K562 (cell line): ENCODE measurements around the gene ITPK1. TPM values are rescaled to one million over a fixed set of nuclear protein-coding genes. Genes with fewer than 3 reads are reported as not detected.
A peak's percentile ranks its signal among the peaks of the same experiment; 100 is the strongest.

Experiments
- ATAC-seq: fragments of 200-7000 bp; cut with Tn5 transposase; 3 replicates; pipeline ENCODE4 v1.9.1; 2020; ENCODE audit warnings: moderate library complexity
- BruUV-seq: library from RNA; stranded (reverse); fragments of 400-500 nt; replicated peaks from 2 replicates; lab custom pipeline; 2021; lab: Mats Ljungman, UMichigan
- CTCF ChIA-PET: fragments of 300-600 bp; formaldehyde crosslinking; extraction: SDS; loops from one replicate; lab custom pipeline; 2021; ENCODE audit warnings: low intra/inter-chr PET ratio; lab: Yijun Ruan, JAX
- POLR2A ChIA-PET: fragments of 300-600, 350-650 bp; sonication (Branson Sonifier 250); formaldehyde crosslinking; extraction: SDS; loops from one replicate; lab custom pipeline; 2021; ENCODE audit warnings: antibody characterized with exemption, inconsistent platforms; lab: Yijun Ruan, JAX
- DNase-seq, 4 experiments: peaks; one replicate each; pipeline versions ENCODE4 v3.0.0 to v3.0.0-alpha.2; 2011 to 2018; ENCODE audit warnings: low spot score in 3 of 4, mixed read lengths in 3 of 4; ENCODE audit errors: extremely low read depth in 1 of 4
- FAIRE-seq: peaks from 2 replicates; lab custom pipeline; 2011; peaks lifted over from hg19 to GRCh38; lab: Jason Lieb, UNC
- H2AFZ ChIP-seq: 2 replicates; pipeline ENCODE4 v1.6.0; 2011; ENCODE audit warnings: low read depth, low read length, control low read depth, inconsistent platforms
- H3K27ac ChIP-seq: fragments of 200-600 bp; 3 replicates; pipeline ENCODE4 v1.8.0; 2011; ENCODE audit warnings: low read depth, mild to moderate bottlenecking, control low read depth, inconsistent platforms, low read length, moderate library complexity, mixed read lengths; ENCODE audit errors: extremely low read depth
- H3K27me3 ChIP-seq, 2 experiments: fragments of 300-600 bp in 1 of 2; 2 replicates in 1 of 2; 3 replicates in 1 of 2; pipeline versions ENCODE4 v1.6.0 to v1.8.0; 2011; ENCODE audit warnings: inconsistent platforms in 2 of 2, low read length in 2 of 2, mild to moderate bottlenecking in 1 of 2, mixed read lengths in 1 of 2, moderate library complexity in 1 of 2; ENCODE audit not compliant: control insufficient read depth in 2 of 2, insufficient read depth in 2 of 2
- H3K36me3 ChIP-seq: fragments of 300-600 bp; 3 replicates; pipeline ENCODE4 v1.8.0; 2011; ENCODE audit warnings: mild to moderate bottlenecking, low read length, inconsistent platforms; ENCODE audit not compliant: control insufficient read depth, insufficient read depth
- H3K4me1 ChIP-seq, 2 experiments: fragments of 200-600 bp in 1 of 2; replicated peaks in 1 of 2; 2 replicates in 1 of 2; 3 replicates in 1 of 2; pipeline versions ENCODE4 v1.5.1 to v1.8.0; 2011; ENCODE audit warnings: inconsistent platforms in 2 of 2, low read length in 2 of 2, mild to moderate bottlenecking in 1 of 2, mixed read lengths in 1 of 2, moderate library complexity in 1 of 2; ENCODE audit not compliant: control insufficient read depth in 2 of 2, insufficient read depth in 2 of 2
- H3K4me2 ChIP-seq: 2 replicates; pipeline ENCODE4 v1.6.1; 2011; ENCODE audit warnings: low read length, control low read depth, inconsistent platforms, mixed read lengths; ENCODE audit not compliant: insufficient read depth
- H3K4me3 ChIP-seq: fragments of 200-600 bp; sonication (generic), shearing (Covaris generic); 2 replicates; pipeline ENCODE4 v1.5.1; 2016; ENCODE audit warnings: control low read depth, inconsistent platforms
- H3K79me2 ChIP-seq: fragments of 200-600 bp; 3 replicates; pipeline ENCODE4 v1.8.0; 2011; ENCODE audit warnings: low read length, inconsistent platforms; ENCODE audit not compliant: control insufficient read depth, insufficient read depth
- H3K9ac ChIP-seq, 2 experiments: 2 replicates each; pipeline versions ENCODE4 v1.6.0 to v1.6.1; 2011; ENCODE audit warnings: low read depth in 2 of 2, low read length in 2 of 2, control low read depth in 1 of 2, inconsistent platforms in 1 of 2, mild to moderate bottlenecking in 1 of 2, mixed read lengths in 1 of 2; ENCODE audit not compliant: insufficient read depth in 1 of 2
- H3K9me1 ChIP-seq: one replicate; pipeline ENCODE4 v1.6.0; 2011; ENCODE audit warnings: inconsistent platforms, mild to moderate bottlenecking, low read length, moderate library complexity; ENCODE audit not compliant: control insufficient read depth, insufficient read depth
- H3K9me3 ChIP-seq: replicated peaks from 2 replicates; pipeline ENCODE4 v1.5.1; 2011; ENCODE audit warnings: low read depth, low read length, inconsistent platforms; ENCODE audit not compliant: control insufficient read depth, insufficient read depth
- H4K20me1 ChIP-seq: replicated peaks from 2 replicates; pipeline ENCODE4 v1.6.1; 2011; ENCODE audit warnings: low read length, inconsistent platforms, mixed read lengths; ENCODE audit not compliant: control insufficient read depth, insufficient read depth
- C11orf30 ChIP-seq: fragments of 450-650 bp; IDR thresholded peaks from 2 replicates; pipeline ENCODE4 v1.6.1; 2016; ENCODE audit warnings: low read depth, mild to moderate bottlenecking
- CBFA2T2 ChIP-seq: fragments of 450-650 bp; conservative IDR thresholded peaks from 2 replicates; pipeline ENCODE4 v1.6.1; 2017; ENCODE audit warnings: mild to moderate bottlenecking
- CBFB ChIP-seq: sonication (generic); formaldehyde crosslinking; IDR thresholded peaks from 2 replicates; pipeline ENCODE4 v1.4.0; 2020; ENCODE audit warnings: mild to moderate bottlenecking, missing genetic modification reagents
- CEBPZ ChIP-seq: fragments of 150-350 bp; IDR thresholded peaks from 2 replicates; pipeline ENCODE4 v1.6.1; 2014; ENCODE audit warnings: low read depth, mild to moderate bottlenecking, low read length, borderline replicate concordance
- EGR1 ChIP-seq: fragments of 450-650 bp; conservative IDR thresholded peaks from 2 replicates; pipeline ENCODE4 v1.6.1; 2017; ENCODE audit warnings: mild to moderate bottlenecking
- ELF2 ChIP-seq: fragments of 250-450 bp; sonication (Bioruptor Pico); IDR thresholded peaks from 2 replicates; pipeline ENCODE4 v1.5.0; 2021; ENCODE audit warnings: mild to moderate bottlenecking
- FIP1L1 ChIP-seq: fragments of 200-400 bp; formaldehyde crosslinking; IDR thresholded peaks from 2 replicates; pipeline ENCODE4 v1.6.1; 2018; ENCODE audit warnings: mild to moderate bottlenecking, low read depth, low read length; ENCODE audit not compliant: poor library complexity, severe bottlenecking
- MAFG ChIP-seq: fragments of 450-650 bp; conservative IDR thresholded peaks from 2 replicates; pipeline ENCODE4 v1.6.1; 2016; ENCODE audit warnings: missing genetic modification characterization, missing compliant biosample characterization
- NELFE ChIP-seq: IDR thresholded peaks from 2 replicates; pipeline ENCODE4 v1.6.1; 2011; ENCODE audit warnings: mild to moderate bottlenecking; ENCODE audit not compliant: insufficient read depth, insufficient read length
- PHB2 ChIP-seq: fragments of 450-650 bp; IDR thresholded peaks from 2 replicates; pipeline ENCODE4 v1.6.1; 2017; ENCODE audit warnings: low read depth
- ZZZ3 ChIP-seq: fragments of 450-650 bp; IDR thresholded peaks from 2 replicates; pipeline ENCODE4 v1.6.1; 2016; ENCODE audit warnings: antibody characterized with exemption, mild to moderate bottlenecking, moderate library complexity
- WGBS: fragments of 100-300 bp; shearing (Covaris generic); methylation state at CpG from one replicate; pipeline ENCODE4 v1.1.6; 2016; ENCODE audit warnings: low coverage, mixed read lengths; ENCODE audit not compliant: insufficient coverage; ENCODE audit errors: missing lambda C conversion rate; 5-methylcytosine and 5-hydroxymethylcytosine counted together
- in situ Hi-C: fragments of 300-500 bp; cut with MboI; formaldehyde crosslinking; loops from 4 replicates; pipeline ENCODE4 v1.15.0; 2018; ENCODE audit warnings: inconsistent platforms, mixed read lengths
- intact Hi-C: fragments of 100-400 bp; cut with micrococcal nuclease; formaldehyde crosslinking; loops from 2 replicates; pipeline ENCODE4 v1.14.2; 2022
- polyA plus RNA-seq, 8 experiments: library from polyadenylated mRNA; depleted of rRNA in 4 of 8; stranded (reverse) in 5 of 8; unstranded in 3 of 8; fragments of >200 nt; fragmentation: Nextera tagmentation in 2 of 8; fragmentation: Illumina TruSeq in 1 of 8; extraction: Ambion mirVana in 2 of 8; extraction: Trizol in 1 of 8; gene quantifications; 2 replicates each; pipeline versions ENCODE4 v1.2.1 to v1.2.3, GENCODE V29; 2011 to 2014; ENCODE audit warnings: inconsistent platforms in 1 of 8, missing spikeins in 1 of 8
- total RNA-seq, 7 experiments: library from RNA; depleted of rRNA in 6 of 7; stranded (reverse); fragments of >200 nt in 6 of 7; fragmentation: Illumina TruSeq in 2 of 7; extraction: Trizol in 2 of 7; gene quantifications; 2 replicates each; pipeline versions ENCODE4 v1.2.1 to v1.2.3, GENCODE V29; 2011 to 2021; ENCODE audit warnings: low replicate concordance in 1 of 7
- TF ChIP-seq, protein P1 (sequence below): fragments of 450-650 bp; formaldehyde crosslinking; IDR thresholded peaks from 2 replicates; pipeline ENCODE4 v1.4.0; 2022; ENCODE audit warnings: missing genetic modification characterization

The ITPK1 gene
- total and polyA plus RNA-seq, 9 of the 15 experiments (the other 6 are each of a cell fraction or from before 2014, with no cell fraction given), result 1.2 to 39.2 (median 23.0) TPM

DNA sequence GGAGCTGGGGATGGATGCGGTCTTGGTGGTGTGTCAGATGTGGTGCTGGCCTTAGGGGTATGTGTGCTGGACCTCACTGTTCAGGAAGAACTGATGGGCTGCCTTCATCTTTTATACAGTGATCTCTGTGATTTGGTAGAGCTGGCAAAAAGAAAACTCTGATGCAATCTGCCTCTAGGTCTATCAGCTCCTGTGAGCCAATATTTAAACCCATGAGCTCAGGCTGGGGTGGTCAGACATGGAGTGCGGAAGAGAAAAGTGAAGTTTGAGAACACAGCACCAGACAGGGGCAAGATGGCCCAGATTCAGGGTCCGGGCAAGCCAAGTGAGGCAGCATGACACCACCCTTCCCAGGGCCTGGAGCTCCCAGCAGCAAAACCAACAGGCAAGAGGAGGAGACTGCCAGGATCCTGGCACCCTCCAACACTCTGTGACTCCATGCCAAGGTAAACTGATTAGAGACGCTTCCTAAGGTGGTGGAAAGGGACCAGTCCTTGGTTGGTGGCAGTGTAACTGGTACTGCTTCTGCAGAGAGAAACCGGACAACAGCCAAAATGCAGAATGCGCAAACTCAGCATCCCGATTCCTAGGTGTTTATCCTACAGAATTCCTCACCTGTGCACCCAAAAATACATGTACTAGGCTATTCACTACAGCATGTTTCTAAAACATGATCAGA is 110.5 kb downstream of the ITPK1 start:
- no TSS peak for BruUV-seq
- H3K4me1 ChIP-seq, result peaks cover 0 to 17% of the 10 kb centered on the region in 2 experiments; a peak in 3 of 5 replicates
- peaks cover 4% of the 10 kb centered on the region; the same call in 1 of the 2 replicates for H4K20me1 ChIP-seq
- in situ Hi-C loops, result no loop called here
- H3K36me3 ChIP-seq, result 0 out of 3 replicates have a peak, but pooled peaks cover 3% of the 10 kb centered on the region
- no peak overlapping the region for H3K4me3 ChIP-seq
- H3K27ac ChIP-seq, result no peak overlapping the region
- ATAC-seq, result no peak
- TF ChIP-seq MAFG (tag) (0 out of 2 replicates have a peak, but pooled peaks have one; percentile 10), C11orf30 (peak; percentile 29; the same call in 1 of the 2 replicates), EGR1 (no peak)
- POLR2A ChIA-PET, result no interaction called here
- 61% methylated on average over 3 of the region's 7 CpGs for WGBS
- H3K9ac ChIP-seq, result no peak overlapping the region
- H3K4me2 ChIP-seq, result no peak overlapping the region
- no peak for FAIRE-seq
- no peak for DNase-seq
- CTCF ChIA-PET, result no interaction called here
- intact Hi-C loops, result no loop called here
- no peaks in the 10 kb centered on the region for H3K27me3 ChIP-seq
- H2AFZ ChIP-seq, result no peak overlapping the region
- H3K79me2 ChIP-seq, result no peaks in the 10 kb centered on the region
- no peaks in the 10 kb centered on the region for H3K9me1 ChIP-seq
- H3K9me3 ChIP-seq, result no peaks in the 10 kb centered on the region

GRCh38 chr14:93004699-93005082 is 111.0 kb downstream of the ITPK1 start:
- H3K4me3 ChIP-seq, result no peak overlapping the region
- WGBS, result 75% methylated on average over 1 of the region's 7 CpGs
- intact Hi-C loops (no loop called here), in situ Hi-C loops (no loop called here)
- H3K27me3 ChIP-seq, result no peaks in the 10 kb centered on the region
- H3K9me3 ChIP-seq, result no peaks in the 10 kb centered on the region
- H2AFZ ChIP-seq, result no peak overlapping the region
- ChIA-PET CTCF (no interaction called here), POLR2A (interaction anchor here (0.6 kb wide), 1 partner anchor 10 kb away, joined by 4 read pairs; no protein-coding TSS in a partner anchor)
- no peak overlapping the region for H3K27ac ChIP-seq
- H3K9ac ChIP-seq, result no peak overlapping the region; a peak in 1 of 4 replicates
- no peak for FAIRE-seq
- H4K20me1 ChIP-seq, result peaks cover 4% of the 10 kb centered on the region; the same call in 1 of the 2 replicates
- no peaks in the 10 kb centered on the region for H3K79me2 ChIP-seq
- no peaks in the 10 kb centered on the region for H3K9me1 ChIP-seq
- DNase-seq, result no peak
- H3K4me2 ChIP-seq, result no peak overlapping the region
- peaks cover 0 to 14% of the 10 kb centered on the region in 2 experiments; a peak in 2 of 5 replicates for H3K4me1 ChIP-seq
- no TSS peak for BruUV-seq
- ATAC-seq, result no peak
- 0 out of 3 replicates have a peak, but pooled peaks cover 3% of the 10 kb centered on the region for H3K36me3 ChIP-seq
- TF ChIP-seq FIP1L1 (no peak), CBFB (no peak), NELFE (no peak), CBFA2T2 (no peak), ZZZ3 (no peak), PHB2 (no peak), ELF2 (CRISPR knock-in tag) (no peak), CEBPZ (no peak)
- TF ChIP-seq, protein P1, sequence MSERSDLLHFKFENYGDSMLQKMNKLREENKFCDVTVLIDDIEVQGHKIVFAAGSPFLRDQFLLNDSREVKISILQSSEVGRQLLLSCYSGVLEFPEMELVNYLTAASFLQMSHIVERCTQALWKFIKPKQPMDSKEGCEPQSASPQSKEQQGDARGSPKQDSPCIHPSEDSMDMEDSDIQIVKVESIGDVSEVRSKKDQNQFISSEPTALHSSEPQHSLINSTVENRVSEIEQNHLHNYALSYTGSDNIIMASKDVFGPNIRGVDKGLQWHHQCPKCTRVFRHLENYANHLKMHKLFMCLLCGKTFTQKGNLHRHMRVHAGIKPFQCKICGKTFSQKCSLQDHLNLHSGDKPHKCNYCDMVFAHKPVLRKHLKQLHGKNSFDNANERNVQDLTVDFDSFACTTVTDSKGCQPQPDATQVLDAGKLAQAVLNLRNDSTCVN, result no peak
